Measurements from ENCODE around the gene SLC5A11. TPM values are rescaled to one million over a fixed set of nuclear protein-coding genes. Genes with fewer than 3 reads are reported as not detected.

SLC5A11 gene
- total RNA-seq, 1 experiment from 2014 or later = 5.7 TPM

DNA sequence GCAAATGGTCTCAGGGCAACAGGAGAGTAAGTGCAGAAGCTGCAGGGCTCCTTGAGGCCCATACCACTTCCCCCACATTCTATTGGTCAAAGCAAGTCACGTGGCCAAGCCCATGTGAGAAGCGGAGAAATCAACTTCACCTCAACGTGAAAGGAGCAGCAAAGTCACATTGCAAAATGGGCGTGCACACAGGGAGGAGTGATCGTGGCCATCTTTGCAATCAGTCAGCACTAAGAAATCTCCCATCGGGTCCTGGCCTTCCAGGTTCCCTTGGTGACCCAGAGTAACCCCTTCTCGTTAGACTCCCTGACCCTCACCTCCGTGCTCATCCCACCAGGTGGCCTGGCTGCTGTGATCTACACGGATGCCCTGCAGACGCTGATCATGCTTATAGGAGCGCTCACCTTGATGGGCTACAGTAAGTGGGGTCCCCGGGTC, 38.0 kb downstream of the SLC5A11 start:
- DNase-seq = no peak
- Histone ChIP-seq H3K27me3 (ENCODE audit: insufficient read depth, low read depth) (no peaks in the 10 kb centered on the region), H3K4me1 (replicated peaks; ENCODE audit: insufficient read depth) (no peaks in the 10 kb centered on the region), H4K20me1 (ENCODE audit: insufficient read depth) (no peaks in the 10 kb centered on the region), H3K79me2 (ENCODE audit: low read depth) (no peaks in the 10 kb centered on the region), H3K9me3 (ENCODE audit: insufficient read depth, low read depth) (no peaks in the 10 kb centered on the region), H2AFZ (no peak overlapping the region), H3K4me2 (no peak overlapping the region), H3K4me3 (no peak overlapping the region), H3K9me2 (ENCODE audit: insufficient read depth) (no peaks in the 10 kb centered on the region), H3F3A (ENCODE audit: insufficient read depth, low read depth) (no peaks in the 10 kb centered on the region), H3K36me3 (ENCODE audit: low read depth) (no peaks in the 10 kb centered on the region), H3K27ac (no peak overlapping the region)
- BruUV-seq (replicated peaks) = no TSS peak
- TF ChIP-seq EZH2 (IDR thresholded peaks at IDR 0.05; ENCODE audit: low read depth) = no peak
- TF ChIP-seq, protein P1, sequence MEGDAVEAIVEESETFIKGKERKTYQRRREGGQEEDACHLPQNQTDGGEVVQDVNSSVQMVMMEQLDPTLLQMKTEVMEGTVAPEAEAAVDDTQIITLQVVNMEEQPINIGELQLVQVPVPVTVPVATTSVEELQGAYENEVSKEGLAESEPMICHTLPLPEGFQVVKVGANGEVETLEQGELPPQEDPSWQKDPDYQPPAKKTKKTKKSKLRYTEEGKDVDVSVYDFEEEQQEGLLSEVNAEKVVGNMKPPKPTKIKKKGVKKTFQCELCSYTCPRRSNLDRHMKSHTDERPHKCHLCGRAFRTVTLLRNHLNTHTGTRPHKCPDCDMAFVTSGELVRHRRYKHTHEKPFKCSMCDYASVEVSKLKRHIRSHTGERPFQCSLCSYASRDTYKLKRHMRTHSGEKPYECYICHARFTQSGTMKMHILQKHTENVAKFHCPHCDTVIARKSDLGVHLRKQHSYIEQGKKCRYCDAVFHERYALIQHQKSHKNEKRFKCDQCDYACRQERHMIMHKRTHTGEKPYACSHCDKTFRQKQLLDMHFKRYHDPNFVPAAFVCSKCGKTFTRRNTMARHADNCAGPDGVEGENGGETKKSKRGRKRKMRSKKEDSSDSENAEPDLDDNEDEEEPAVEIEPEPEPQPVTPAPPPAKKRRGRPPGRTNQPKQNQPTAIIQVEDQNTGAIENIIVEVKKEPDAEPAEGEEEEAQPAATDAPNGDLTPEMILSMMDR (conservative IDR thresholded peaks at IDR 0.05) = no peak
- intact Hi-C loops (cut with micrococcal nuclease; ENCODE audit: unreplicated experiment) = no loop called here
- ChIA-PET CTCF (no interaction called here), POLR2A (ENCODE audit: unreplicated experiment) (interaction anchor here (0.6 kb wide), 1 partner anchor 36 kb away, joined by 3 read pairs; no protein-coding TSS in a partner anchor)

- no peaks in the 10 kb centered on the region for H3K79me2 ChIP-seq (ENCODE audit: low read depth)
- H3K27me3 ChIP-seq (ENCODE audit: insufficient read depth, low read depth) = no peaks in the 10 kb centered on the region
- no peak overlapping the region for H3K27ac ChIP-seq
- no peak overlapping the region for H2AFZ ChIP-seq
- H3K36me3 ChIP-seq (ENCODE audit: low read depth) = no peaks in the 10 kb centered on the region
- BruUV-seq (replicated peaks) = no TSS peak
- intact Hi-C loops (cut with micrococcal nuclease; ENCODE audit: unreplicated experiment) = no loop called here
- ChIA-PET CTCF (interaction anchor here (0.7 kb wide), 2 partner anchors 12 to 1604 kb away, joined by 3 to 4 read pairs; no protein-coding TSS in a partner anchor), POLR2A (ENCODE audit: unreplicated experiment) (no interaction called here)
- H3F3A ChIP-seq (ENCODE audit: insufficient read depth, low read depth) = no peaks in the 10 kb centered on the region
- TF ChIP-seq, protein P1 (conservative IDR thresholded peaks at IDR 0.05) = no peak
- TF ChIP-seq EZH2 (IDR thresholded peaks at IDR 0.05; ENCODE audit: low read depth) = no peak
- no peaks in the 10 kb centered on the region for H4K20me1 ChIP-seq (ENCODE audit: insufficient read depth)
- no peak for DNase-seq
- H3K4me2 ChIP-seq = no peak overlapping the region
- no peaks in the 10 kb centered on the region for H3K9me2 ChIP-seq (ENCODE audit: insufficient read depth)
- H3K4me1 ChIP-seq (replicated peaks; ENCODE audit: insufficient read depth) = no peaks in the 10 kb centered on the region
- H3K4me3 ChIP-seq = no peak overlapping the region
- no peaks in the 10 kb centered on the region for H3K9me3 ChIP-seq (ENCODE audit: insufficient read depth, low read depth)
Measured at GRCh38 chr16:24887472-24887871, 41.7 kb downstream of the SLC5A11 start.

DNA sequence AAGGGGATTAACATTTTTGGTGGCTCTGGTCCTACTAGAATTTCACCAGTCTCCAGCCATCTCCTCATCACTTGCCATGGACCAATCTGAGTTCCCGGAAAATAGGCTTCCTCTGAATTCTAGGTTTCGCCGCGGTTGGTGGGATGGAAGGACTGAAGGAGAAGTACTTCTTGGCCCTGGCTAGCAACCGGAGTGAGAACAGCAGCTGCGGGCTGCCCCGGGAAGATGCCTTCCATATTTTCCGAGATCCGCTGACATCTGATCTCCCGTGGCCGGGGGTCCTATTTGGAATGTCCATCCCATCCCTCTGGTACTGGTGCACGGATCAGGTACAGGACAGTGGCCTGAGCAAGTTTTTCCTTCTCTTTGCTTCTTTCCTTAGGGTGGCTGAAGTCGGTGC, 45.0 kb downstream of the SLC5A11 start:
- Histone ChIP-seq H3K27me3 (ENCODE audit: insufficient read depth, low read depth) (no peaks in the 10 kb centered on the region), H3K9me2 (ENCODE audit: insufficient read depth) (no peaks in the 10 kb centered on the region), H4K20me1 (ENCODE audit: insufficient read depth) (no peaks in the 10 kb centered on the region), H3K79me2 (ENCODE audit: low read depth) (no peaks in the 10 kb centered on the region), H2AFZ (no peak overlapping the region), H3K36me3 (ENCODE audit: low read depth) (no peaks in the 10 kb centered on the region), H3F3A (ENCODE audit: insufficient read depth, low read depth) (no peaks in the 10 kb centered on the region), H3K4me2 (no peak overlapping the region), H3K4me3 (no peak overlapping the region), H3K9me3 (ENCODE audit: insufficient read depth, low read depth) (no peaks in the 10 kb centered on the region), H3K27ac (no peak overlapping the region), H3K4me1 (replicated peaks; ENCODE audit: insufficient read depth) (no peaks in the 10 kb centered on the region)
- no TSS peak for BruUV-seq (replicated peaks)
- ChIA-PET POLR2A (ENCODE audit: unreplicated experiment) (no interaction called here), CTCF (no interaction called here)
- DNase-seq = no peak
- TF ChIP-seq, protein P1 (conservative IDR thresholded peaks at IDR 0.05) = no peak
- TF ChIP-seq EZH2 (IDR thresholded peaks at IDR 0.05; ENCODE audit: low read depth) = no peak
- intact Hi-C loops (cut with micrococcal nuclease; ENCODE audit: unreplicated experiment) = no loop called here
